Renal cortical epithelial cell (primary cell): ENCODE measurements around the gene FUT4. TPM values are rescaled to one million over a fixed set of nuclear protein-coding genes. Genes with fewer than 3 reads are reported as not detected.

Source experiments
- total RNA-seq: library from RNA; depleted of rRNA; stranded (reverse); fragments of >200 nt; gene quantifications from 2 replicates; pipeline ENCODE4 v1.2.3, GENCODE V29; 2014

FUT4 gene
- total RNA-seq, 1 donor from 2014 or later: 8.0 TPM

Other genes starting within 250 kb of the FUT4 start
- not detected in 2 replicates for gene IZUMO1R, start 239.3 kb upstream of the FUT4 start, total RNA-seq
- gene GPR83, start 142.5 kb upstream of the FUT4 start, total RNA-seq: under 0.01 TPM in 1 of 2 replicates, not detected in the other
- gene MRE11, start 50.1 kb upstream of the FUT4 start, total RNA-seq: 15.5 and 17.1 TPM in 2 replicates
- gene ANKRD49, start 49.9 kb upstream of the FUT4 start, total RNA-seq: 16.1 and 18.2 TPM in 2 replicates
- 0.20 TPM in 1 of 2 replicates, not detected in the other for gene C11orf97, start 31.5 kb upstream of the FUT4 start, total RNA-seq
- gene PIWIL4, start 23.4 kb downstream of the FUT4 start, total RNA-seq: 2.1 and 3.1 TPM in 2 replicates
- 32.6 and 51.2 TPM in 2 replicates for gene AMOTL1, start 224.4 kb downstream of the FUT4 start, total RNA-seq